Pons (tissue), 1 donor: ENCODE data around the gene TSPEAR.

Source experiments
- DNase-seq: peaks from one replicate; pipeline ENCODE4 v3.0.0-alpha.2; 2016; ENCODE audit warnings: low spot score

TSPEAR gene

GRCh38 chr21:44502171-44502958 lies 209.0 kb downstream of the TSPEAR start:
- no peak for DNase-seq

- DNase-seq, result no peak
Measured at GRCh38 chr21:44500111-44500510, 211.3 kb downstream of the TSPEAR start.

GRCh38 chr21:44499631-44500030 lies 211.7 kb downstream of the TSPEAR start:
- DNase-seq, result no peak

GRCh38 chr21:44499211-44499560 lies 212.2 kb downstream of the TSPEAR start:
- no peak for DNase-seq

GRCh38 chr21:44498280-44499210 lies 212.8 kb downstream of the TSPEAR start:
- DNase-seq, result no peak

- DNase-seq, result no peak
Measured at GRCh38 chr21:44497703-44498126, 213.7 kb downstream of the TSPEAR start.

GRCh38 chr21:44496564-44497550 lies 214.5 kb downstream of the TSPEAR start:
- no peak for DNase-seq

GRCh38 chr21:44495611-44496563 lies 215.5 kb downstream of the TSPEAR start:
- DNase-seq, result no peak

- no peak for DNase-seq
Measured at GRCh38 chr21:44494956-44495355, 216.4 kb downstream of the TSPEAR start.

GRCh38 chr21:44494418-44494817 lies 217.0 kb downstream of the TSPEAR start:
- DNase-seq, result no peak

- DNase-seq, result no peak
Measured at GRCh38 chr21:44492567-44493385, 218.6 kb downstream of the TSPEAR start.

GRCh38 chr21:44490816-44491215 lies 220.6 kb downstream of the TSPEAR start:
- DNase-seq, result no peak

GRCh38 chr21:44490405-44490804 lies 221.0 kb downstream of the TSPEAR start:
- DNase-seq, result no peak

- DNase-seq, result no peak
Measured at GRCh38 chr21:44489962-44490361, 221.4 kb downstream of the TSPEAR start.

- DNase-seq, result no peak
Measured at GRCh38 chr21:44487831-44488230, 223.5 kb downstream of the TSPEAR start.

GRCh38 chr21:44486302-44486701 lies 225.1 kb downstream of the TSPEAR start:
- no peak for DNase-seq

- no peak for DNase-seq
Measured at GRCh38 chr21:44485796-44486195, 225.6 kb downstream of the TSPEAR start.

- DNase-seq, result no peak
Measured at GRCh38 chr21:44485254-44485793, 226.0 kb downstream of the TSPEAR start.

- no peak for DNase-seq
Measured at GRCh38 chr21:44484498-44485253, 226.7 kb downstream of the TSPEAR start.
